ENCODE measurements around the gene CA9. TPM values are rescaled to one million over a fixed set of nuclear protein-coding genes. Genes with fewer than 3 reads are reported as not detected.

The CA9 gene
- total and polyA plus RNA-seq, 9 of the 15 experiments (the other 6 are each of a cell fraction or from before 2014, with no cell fraction given): 0.15 to 10.6 (median 0.60) TPM; not detected in 4

DNA sequence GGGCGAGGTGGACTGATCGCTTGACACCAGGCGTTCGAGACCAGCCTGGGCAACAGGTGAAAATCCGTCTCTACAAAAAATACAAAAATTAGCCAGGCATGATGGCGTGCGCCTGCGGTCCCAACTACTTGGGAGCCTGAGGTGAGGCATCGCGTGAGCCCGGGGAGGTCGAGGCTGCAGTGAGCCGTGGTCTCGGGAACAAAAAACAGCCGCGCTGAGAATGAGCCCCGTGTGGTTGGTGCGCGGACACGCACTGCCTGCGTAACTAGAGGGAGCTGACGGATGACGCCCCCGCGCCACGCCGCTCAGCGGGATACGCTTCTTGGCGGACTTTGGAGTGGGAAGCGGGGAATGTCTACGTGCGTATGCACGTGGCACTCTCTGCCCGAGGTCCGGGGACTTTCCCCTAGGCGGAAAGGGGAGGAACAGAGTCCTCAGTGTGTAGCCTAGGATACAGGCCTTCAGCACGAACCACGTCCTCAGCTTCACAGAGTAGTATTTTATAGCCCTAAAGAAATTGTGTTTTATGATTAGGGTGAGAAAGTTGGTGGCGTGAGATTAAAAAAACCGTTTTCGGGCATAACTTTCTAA, 16.1 kb upstream of the CA9 start, which contains the start of gene RMRP (continued):
- TF ChIP-seq ZNF644 (tag; IDR thresholded peaks at IDR 0.05; ENCODE audit: low read depth) (no peak), NEUROD1 (IDR thresholded peaks at IDR 0.05; ENCODE audit: borderline replicate concordance, low read depth, low read length, partially characterized antibody) (no peak), TFAP4 (CRISPR knock-in tag; IDR thresholded peaks at IDR 0.05; ENCODE audit: borderline replicate concordance) (peak; percentile 92), IFI16 (CRISPR knock-in tag; IDR thresholded peaks at IDR 0.05) (no peak), SUPT5H (IDR thresholded peaks at IDR 0.05) (peak; percentile 61), SMARCE1 (IDR thresholded peaks at IDR 0.05) (0 out of 2 replicates have a peak, but pooled peaks have one; percentile 55), CBX8 (IDR thresholded peaks at IDR 0.05; ENCODE audit: borderline replicate concordance, extremely low read depth, low read depth, low read length, poor library complexity, severe bottlenecking) (no peak), NFYB (IDR thresholded peaks at IDR 0.05; ENCODE audit: extremely low read depth, insufficient read length) (no peak), PHF20 (IDR thresholded peaks at IDR 0.05; ENCODE audit: partially characterized antibody) (peak; percentile 20), RNF2 (IDR thresholded peaks at IDR 0.05) (peak; percentile 93), NFXL1 (CRISPR knock-in tag; IDR thresholded peaks at IDR 0.05) (no peak), ZKSCAN3 (CRISPR knock-in tag; IDR thresholded peaks at IDR 0.05) (no peak), CGGBP1 (CRISPR knock-in tag; IDR thresholded peaks at IDR 0.05) (no peak), ELF4 (CRISPR knock-in tag; IDR thresholded peaks at IDR 0.05) (no peak), FIP1L1 (IDR thresholded peaks at IDR 0.05; ENCODE audit: low read depth, low read length, poor library complexity, severe bottlenecking) (no peak), CEBPG (CRISPR knock-in tag; IDR thresholded peaks at IDR 0.05) (no peak), CEBPG (tag; conservative IDR thresholded peaks at IDR 0.05 in 1 of 2, IDR thresholded peaks at IDR 0.05 in 1 of 2) (no peak), ZC3H8 (IDR thresholded peaks at IDR 0.05) (no peak), HOXB6 (CRISPR knock-in tag; IDR thresholded peaks at IDR 0.05; ENCODE audit: borderline replicate concordance) (no peak), ZNF707 (CRISPR knock-in tag; conservative IDR thresholded peaks at IDR 0.05) (no peak), MYC (IDR thresholded peaks at IDR 0.05; ENCODE audit: low read depth, low read length) (peak; percentile 97), MYC (CRISPR knock-in tag; IDR thresholded peaks at IDR 0.05; ENCODE audit: borderline replicate concordance, low read depth) (no peak), ZNF76 (CRISPR knock-in tag; IDR thresholded peaks at IDR 0.05; ENCODE audit: borderline replicate concordance) (no peak), TEAD2 (tag; IDR thresholded peaks at IDR 0.05) (no peak)
- TF ChIP-seq, protein P1, sequence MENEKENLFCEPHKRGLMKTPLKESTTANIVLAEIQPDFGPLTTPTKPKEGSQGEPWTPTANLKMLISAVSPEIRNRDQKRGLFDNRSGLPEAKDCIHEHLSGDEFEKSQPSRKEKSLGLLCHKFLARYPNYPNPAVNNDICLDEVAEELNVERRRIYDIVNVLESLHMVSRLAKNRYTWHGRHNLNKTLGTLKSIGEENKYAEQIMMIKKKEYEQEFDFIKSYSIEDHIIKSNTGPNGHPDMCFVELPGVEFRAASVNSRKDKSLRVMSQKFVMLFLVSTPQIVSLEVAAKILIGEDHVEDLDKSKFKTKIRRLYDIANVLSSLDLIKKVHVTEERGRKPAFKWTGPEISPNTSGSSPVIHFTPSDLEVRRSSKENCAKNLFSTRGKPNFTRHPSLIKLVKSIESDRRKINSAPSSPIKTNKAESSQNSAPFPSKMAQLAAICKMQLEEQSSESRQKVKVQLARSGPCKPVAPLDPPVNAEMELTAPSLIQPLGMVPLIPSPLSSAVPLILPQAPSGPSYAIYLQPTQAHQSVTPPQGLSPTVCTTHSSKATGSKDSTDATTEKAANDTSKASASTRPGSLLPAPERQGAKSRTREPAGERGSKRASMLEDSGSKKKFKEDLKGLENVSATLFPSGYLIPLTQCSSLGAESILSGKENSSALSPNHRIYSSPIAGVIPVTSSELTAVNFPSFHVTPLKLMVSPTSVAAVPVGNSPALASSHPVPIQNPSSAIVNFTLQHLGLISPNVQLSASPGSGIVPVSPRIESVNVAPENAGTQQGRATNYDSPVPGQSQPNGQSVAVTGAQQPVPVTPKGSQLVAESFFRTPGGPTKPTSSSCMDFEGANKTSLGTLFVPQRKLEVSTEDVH (IDR thresholded peaks at IDR 0.05; ENCODE audit: low read depth, partially characterized antibody): no peak

Measured in K562 (cell line).